SJSA1 (cell line): ENCODE data around the gene MGLL. TPM values are rescaled to one million over a fixed set of nuclear protein-coding genes. Genes with fewer than 3 reads are reported as not detected.
A peak's percentile ranks its signal among the peaks of the same experiment; 100 is the strongest.

Experiments
- DNase-seq, 2 experiments: peaks; one replicate each; pipeline ENCODE4 v3.0.0-alpha.2; 2015 to 2020; ENCODE audit warnings: low spot score in 2 of 2, low read depth in 1 of 2
- H3K27ac ChIP-seq: fragments of 250-450 bp; sonication (Bioruptor Pico); 2 replicates; pipeline ENCODE4 v1.5.1; 2020; ENCODE audit warnings: mild to moderate bottlenecking, moderate library complexity
- H3K27me3 ChIP-seq: fragments of 250-450 bp; sonication (Bioruptor Pico); replicated peaks from 2 replicates; pipeline ENCODE4 v1.5.1; 2020; ENCODE audit warnings: mild to moderate bottlenecking, moderate library complexity
- H3K36me3 ChIP-seq: fragments of 250-450 bp; sonication (Bioruptor Pico); 2 replicates; pipeline ENCODE4 v1.5.1; 2020; ENCODE audit warnings: mild to moderate bottlenecking
- H3K4me1 ChIP-seq: fragments of 250-450 bp; sonication (Bioruptor Pico); replicated peaks from 2 replicates; pipeline ENCODE4 v1.6.1; 2021; ENCODE audit warnings: mild to moderate bottlenecking
- H3K4me3 ChIP-seq: fragments of 250-450 bp; sonication (Bioruptor Pico); 2 replicates; pipeline ENCODE4 v1.5.1; 2020; ENCODE audit warnings: mild to moderate bottlenecking
- H3K9me3 ChIP-seq: fragments of 250-450 bp; sonication (Bioruptor Pico); replicated peaks from 2 replicates; pipeline ENCODE4 v1.5.1; 2020; ENCODE audit warnings: mild to moderate bottlenecking
- total RNA-seq: library from RNA; depleted of rRNA; stranded (reverse); fragments of >200 nt; shearing (Covaris generic); gene quantifications from 2 replicates; pipeline ENCODE4 v1.2.3, GENCODE V29; 2014; rRNA removed

Gene MGLL
- total RNA-seq = 31.9 and 47.7 TPM in 2 replicates

- Histone ChIP-seq H3K27me3 (no peaks in the 10 kb centered on the region), H3K9me3 (no peaks in the 10 kb centered on the region), H3K27ac (peak within 1 kb of the TSS; percentile 54), H3K36me3 (peaks cover 31% of the 10 kb centered on the region), H3K4me3 (peak within 1 kb of the TSS; percentile 79), H3K4me1 (peaks cover 38% of the 10 kb centered on the region)
- DNase-seq = peak; percentile 59 to 62
These were observed at the start of gene MGLL for GRCh38 chr3:127822041-127822681. Gene MGLL (minus strand): TSS chr3:127822515. CDS start chr3:127822318, 197 bp downstream.

- Histone ChIP-seq H3K27me3 (no peaks in the 10 kb centered on the region), H3K4me1 (peaks cover 5% of the 10 kb centered on the region), H3K4me3 (no peak overlapping the region), H3K27ac (no peak overlapping the region), H3K9me3 (no peaks in the 10 kb centered on the region), H3K36me3 (no peaks in the 10 kb centered on the region)
- DNase-seq = no peak
These were observed 47.8 kb upstream of the MGLL start for GRCh38 chr3:127870156-127870555.

- Histone ChIP-seq H3K9me3 (no peaks in the 10 kb centered on the region), H3K27ac (no peak overlapping the region), H3K27me3 (no peaks in the 10 kb centered on the region), H3K4me3 (no peak overlapping the region), H3K4me1 (peaks cover 5% of the 10 kb centered on the region), H3K36me3 (no peaks in the 10 kb centered on the region)
- DNase-seq = no peak
These were observed 45.7 kb upstream of the MGLL start for GRCh38 chr3:127867986-127868385.

GRCh38 chr3:127867412-127867811 lies 45.1 kb upstream of the MGLL start:
- DNase-seq = no peak
- Histone ChIP-seq H3K9me3 (no peaks in the 10 kb centered on the region), H3K4me1 (peaks cover 5% of the 10 kb centered on the region), H3K27me3 (no peaks in the 10 kb centered on the region), H3K27ac (no peak overlapping the region), H3K36me3 (no peaks in the 10 kb centered on the region), H3K4me3 (no peak overlapping the region)

- no peaks in the 10 kb centered on the region for H3K9me3 ChIP-seq
- peak; percentile 25 to 55 for DNase-seq
These were observed 43.6 kb upstream of the MGLL start for GRCh38 chr3:127865941-127866340.

GRCh38 chr3:127860211-127860696 lies 37.9 kb upstream of the MGLL start:
- Histone ChIP-seq H3K36me3 (no peaks in the 10 kb centered on the region), H3K4me1 (no peaks in the 10 kb centered on the region), H3K27ac (no peak overlapping the region), H3K9me3 (no peaks in the 10 kb centered on the region), H3K27me3 (no peaks in the 10 kb centered on the region), H3K4me3 (no peak overlapping the region)
- no peak for DNase-seq

More at GRCh38 chr3:127865941-127866340, 43.6 kb upstream of the MGLL start:
- Histone ChIP-seq H3K27ac (no peak overlapping the region), H3K4me1 (peaks cover 5% of the 10 kb centered on the region), H3K36me3 (no peaks in the 10 kb centered on the region), H3K4me3 (no peak overlapping the region), H3K27me3 (no peaks in the 10 kb centered on the region)

GRCh38 chr3:127859730-127860129 lies 37.4 kb upstream of the MGLL start:
- H3K27me3 ChIP-seq = no peaks in the 10 kb centered on the region
- DNase-seq = no peak
- H3K9me3 ChIP-seq = no peaks in the 10 kb centered on the region
- no peaks in the 10 kb centered on the region for H3K36me3 ChIP-seq
- no peak overlapping the region for H3K4me3 ChIP-seq
- no peaks in the 10 kb centered on the region for H3K4me1 ChIP-seq
- no peak overlapping the region for H3K27ac ChIP-seq

- DNase-seq = no peak
- H3K4me3 ChIP-seq = no peak overlapping the region
- H3K27me3 ChIP-seq = no peaks in the 10 kb centered on the region
- no peaks in the 10 kb centered on the region for H3K9me3 ChIP-seq
- no peaks in the 10 kb centered on the region for H3K36me3 ChIP-seq
- H3K27ac ChIP-seq = no peak overlapping the region
- H3K4me1 ChIP-seq = no peaks in the 10 kb centered on the region
These were observed 36.6 kb upstream of the MGLL start for GRCh38 chr3:127858937-127859336.

GRCh38 chr3:127858521-127858920 lies 36.2 kb upstream of the MGLL start:
- H3K9me3 ChIP-seq = no peaks in the 10 kb centered on the region
- H3K36me3 ChIP-seq = no peaks in the 10 kb centered on the region
- H3K27me3 ChIP-seq = no peaks in the 10 kb centered on the region
- H3K4me3 ChIP-seq = no peak overlapping the region
- no peak for DNase-seq
- H3K4me1 ChIP-seq = no peaks in the 10 kb centered on the region
- no peak overlapping the region for H3K27ac ChIP-seq

GRCh38 chr3:127857333-127857732 lies 35.0 kb upstream of the MGLL start:
- Histone ChIP-seq H3K27me3 (no peaks in the 10 kb centered on the region), H3K9me3 (no peaks in the 10 kb centered on the region), H3K27ac (no peak overlapping the region), H3K4me3 (no peak overlapping the region), H3K4me1 (no peaks in the 10 kb centered on the region), H3K36me3 (no peaks in the 10 kb centered on the region)
- no peak for DNase-seq

GRCh38 chr3:127856801-127857200 lies 34.5 kb upstream of the MGLL start:
- Histone ChIP-seq H3K36me3 (no peaks in the 10 kb centered on the region), H3K4me1 (no peaks in the 10 kb centered on the region), H3K9me3 (no peaks in the 10 kb centered on the region), H3K27ac (no peak overlapping the region), H3K27me3 (no peaks in the 10 kb centered on the region), H3K4me3 (no peak overlapping the region)
- DNase-seq = no peak

GRCh38 chr3:127855246-127855645 lies 32.9 kb upstream of the MGLL start:
- Histone ChIP-seq H3K9me3 (no peaks in the 10 kb centered on the region), H3K27me3 (no peaks in the 10 kb centered on the region), H3K4me3 (no peak overlapping the region), H3K27ac (no peak overlapping the region), H3K36me3 (no peaks in the 10 kb centered on the region), H3K4me1 (no peaks in the 10 kb centered on the region)
- no peak for DNase-seq

- no peaks in the 10 kb centered on the region for H3K27me3 ChIP-seq
- no peaks in the 10 kb centered on the region for H3K4me1 ChIP-seq
- H3K9me3 ChIP-seq = no peaks in the 10 kb centered on the region
- no peak overlapping the region for H3K27ac ChIP-seq
- no peak overlapping the region for H3K4me3 ChIP-seq
- DNase-seq = no peak
- H3K36me3 ChIP-seq = no peaks in the 10 kb centered on the region
These were observed 31.4 kb upstream of the MGLL start for GRCh38 chr3:127853681-127854080.

- no peaks in the 10 kb centered on the region for H3K9me3 ChIP-seq
- no peaks in the 10 kb centered on the region for H3K4me1 ChIP-seq
- H3K27ac ChIP-seq = no peak overlapping the region
- no peak for DNase-seq
- H3K36me3 ChIP-seq = no peaks in the 10 kb centered on the region
- H3K27me3 ChIP-seq = no peaks in the 10 kb centered on the region
- H3K4me3 ChIP-seq = no peak overlapping the region
These were observed 29.6 kb upstream of the MGLL start for GRCh38 chr3:127851899-127852298.

- no peak overlapping the region for H3K4me3 ChIP-seq
- H3K27me3 ChIP-seq = no peaks in the 10 kb centered on the region
- H3K36me3 ChIP-seq = no peaks in the 10 kb centered on the region
- no peaks in the 10 kb centered on the region for H3K4me1 ChIP-seq
- no peak for DNase-seq
- no peak overlapping the region for H3K27ac ChIP-seq
- H3K9me3 ChIP-seq = no peaks in the 10 kb centered on the region
These were observed 27.1 kb upstream of the MGLL start for GRCh38 chr3:127849368-127849767.
